Mammary epithelial cell (primary cell): Measurements from ENCODE around the gene FCER2.

Experiments used
- CTCF ChIP-seq, 2 donors: IDR thresholded peaks in 1 of 2; conservative IDR thresholded peaks in 1 of 2; 2 replicates each; pipeline ENCODE4 v1.5.1; 2011 to 2012; ENCODE audit warnings: inconsistent platforms in 2 of 2, low read length in 2 of 2, mild to moderate bottlenecking in 2 of 2, control low read depth in 1 of 2, low read depth in 1 of 2; ENCODE audit not compliant: insufficient read depth in 1 of 2; ENCODE audit errors: extremely low read depth in 1 of 2
- EZH2 ChIP-seq: IDR thresholded peaks from 2 replicates; pipeline ENCODE4 v1.6.1; 2012; ENCODE audit warnings: low read length, inconsistent platforms, borderline replicate concordance

GRCh38 chr19:7692417-7693088, 9.4 kb downstream of the FCER2 start:
- TF ChIP-seq EZH2 = no peak
- no peak for TF ChIP-seq CTCF (conservative IDR thresholded peaks at IDR 0.05 in 1 of 2, IDR thresholded peaks at IDR 0.05 in 1 of 2; ENCODE audit: extremely low read depth in 1 of 2, insufficient read depth in 1 of 2, low read depth in 1 of 2, low read length in 2 of 2)
